Measurements from ENCODE around the gene MTFMT. TPM values are rescaled to one million over a fixed set of nuclear protein-coding genes. Genes with fewer than 3 reads are reported as not detected.

MTFMT gene
- total and polyA plus RNA-seq, 2 of the 13 experiments (the other 11 are each of a cell fraction or from before 2014, with no cell fraction given): 9.9 to 23.2 TPM

DNA sequence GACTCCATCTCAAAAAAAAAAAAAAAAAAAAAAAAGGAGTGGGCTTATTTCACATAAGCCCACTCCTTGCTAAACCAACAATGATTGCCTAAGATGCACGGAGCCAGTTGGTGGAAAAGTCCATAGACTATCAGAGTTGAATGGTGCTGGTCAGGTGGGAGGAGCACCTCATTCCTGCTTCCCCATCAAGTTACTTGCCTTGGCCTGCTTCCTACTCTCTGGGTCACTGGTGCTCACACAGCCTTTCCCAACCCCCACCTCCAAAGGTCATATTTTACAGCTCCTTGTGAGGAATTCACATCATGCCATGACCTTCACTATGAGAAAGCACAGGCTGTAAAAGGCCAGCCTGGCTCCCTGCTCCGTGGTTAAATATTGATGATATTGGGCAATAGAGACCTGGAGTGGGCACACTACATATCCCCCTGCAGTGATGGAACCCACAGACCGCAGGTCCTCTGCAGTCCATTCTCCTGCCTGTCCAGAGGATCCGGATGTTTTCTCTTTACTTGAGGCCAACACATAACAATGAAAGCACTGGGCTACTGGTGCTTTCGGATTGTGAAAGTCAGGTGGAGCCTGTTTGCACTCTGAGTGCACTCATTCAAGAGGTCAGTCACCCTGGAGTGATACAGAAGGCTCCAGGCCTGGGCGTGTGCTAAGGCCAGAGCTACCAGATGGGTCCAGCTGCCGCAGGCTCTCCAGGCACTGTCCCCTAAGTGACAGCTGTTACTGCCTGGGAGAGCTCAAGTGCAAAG is 15.5 kb upstream of the MTFMT start, which contains the start of gene SLC51B (continued):
- TF ChIP-seq GTF2F1 (IDR thresholded peaks at IDR 0.05; ENCODE audit: low read length): no peak
- no peak for TF ChIP-seq ZNF670 (CRISPR knock-in tag; IDR thresholded peaks at IDR 0.05; ENCODE audit: borderline replicate concordance)
- TF ChIP-seq, protein P1, sequence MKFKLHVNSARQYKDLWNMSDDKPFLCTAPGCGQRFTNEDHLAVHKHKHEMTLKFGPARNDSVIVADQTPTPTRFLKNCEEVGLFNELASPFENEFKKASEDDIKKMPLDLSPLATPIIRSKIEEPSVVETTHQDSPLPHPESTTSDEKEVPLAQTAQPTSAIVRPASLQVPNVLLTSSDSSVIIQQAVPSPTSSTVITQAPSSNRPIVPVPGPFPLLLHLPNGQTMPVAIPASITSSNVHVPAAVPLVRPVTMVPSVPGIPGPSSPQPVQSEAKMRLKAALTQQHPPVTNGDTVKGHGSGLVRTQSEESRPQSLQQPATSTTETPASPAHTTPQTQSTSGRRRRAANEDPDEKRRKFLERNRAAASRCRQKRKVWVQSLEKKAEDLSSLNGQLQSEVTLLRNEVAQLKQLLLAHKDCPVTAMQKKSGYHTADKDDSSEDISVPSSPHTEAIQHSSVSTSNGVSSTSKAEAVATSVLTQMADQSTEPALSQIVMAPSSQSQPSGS (CRISPR knock-in tag; IDR thresholded peaks at IDR 0.05): peak; percentile 67; the same call in 1 of the 2 replicates
- peak; percentile 79; the same call in 1 of the 2 replicates for TF ChIP-seq KAT7 (CRISPR knock-in tag; IDR thresholded peaks at IDR 0.05; ENCODE audit: borderline replicate concordance)
- TF ChIP-seq BHLHE40 (IDR thresholded peaks at IDR 0.05; ENCODE audit: low read length): 0 out of 2 replicates have a peak, but pooled peaks have one; percentile 40
- TF ChIP-seq SKI (IDR thresholded peaks at IDR 0.05; ENCODE audit: partially characterized antibody): peak; percentile 76
- TF ChIP-seq CAMTA2 (CRISPR knock-in tag; IDR thresholded peaks at IDR 0.05; ENCODE audit: borderline replicate concordance): 0 out of 2 replicates have a peak, but pooled peaks have one; percentile 66
- peak; percentile 92 for TF ChIP-seq FOXO1 (CRISPR knock-in tag; IDR thresholded peaks at IDR 0.05)
- peak in 1 of 2 experiments; percentile 40; a peak in 1 of 4 replicates for TF ChIP-seq KLF16 (CRISPR knock-in tag; IDR thresholded peaks at IDR 0.05)
- no peak for TF ChIP-seq FOXA1 (IDR thresholded peaks at IDR 0.05)
- TF ChIP-seq FOXA1 (CRISPR knock-in tag; IDR thresholded peaks at IDR 0.05): peak; percentile 88
- 0 out of 2 replicates have a peak, but pooled peaks have one; percentile 71 for TF ChIP-seq NFATC3 (CRISPR knock-in tag; IDR thresholded peaks at IDR 0.05)
- peak; percentile 95 for TF ChIP-seq SAP130 (CRISPR knock-in tag; IDR thresholded peaks at IDR 0.05; ENCODE audit: low read depth)
- peak; percentile 92 for TF ChIP-seq CEBPB (IDR thresholded peaks at IDR 0.05; ENCODE audit: borderline replicate concordance, low read depth, low read length)
- 0 out of 2 replicates have a peak, but pooled peaks have one; percentile 35 for TF ChIP-seq ZSCAN21 (CRISPR knock-in tag; IDR thresholded peaks at IDR 0.05; ENCODE audit: borderline replicate concordance)
- TF ChIP-seq ZNF430 (CRISPR knock-in tag; IDR thresholded peaks at IDR 0.05): peak; percentile 86
- TF ChIP-seq ZNF441 (CRISPR knock-in tag; IDR thresholded peaks at IDR 0.05; ENCODE audit: borderline replicate concordance): peak; percentile 33; the same call in 1 of the 2 replicates
- no peak for TF ChIP-seq TCF12 (IDR thresholded peaks at IDR 0.05)
- 0 out of 2 replicates have a peak, but pooled peaks have one; percentile 70 for TF ChIP-seq TCF12 (CRISPR knock-in tag; IDR thresholded peaks at IDR 0.05)
- TF ChIP-seq ELF1 (CRISPR knock-in tag; IDR thresholded peaks at IDR 0.05): no peak
- TF ChIP-seq, protein P2, sequence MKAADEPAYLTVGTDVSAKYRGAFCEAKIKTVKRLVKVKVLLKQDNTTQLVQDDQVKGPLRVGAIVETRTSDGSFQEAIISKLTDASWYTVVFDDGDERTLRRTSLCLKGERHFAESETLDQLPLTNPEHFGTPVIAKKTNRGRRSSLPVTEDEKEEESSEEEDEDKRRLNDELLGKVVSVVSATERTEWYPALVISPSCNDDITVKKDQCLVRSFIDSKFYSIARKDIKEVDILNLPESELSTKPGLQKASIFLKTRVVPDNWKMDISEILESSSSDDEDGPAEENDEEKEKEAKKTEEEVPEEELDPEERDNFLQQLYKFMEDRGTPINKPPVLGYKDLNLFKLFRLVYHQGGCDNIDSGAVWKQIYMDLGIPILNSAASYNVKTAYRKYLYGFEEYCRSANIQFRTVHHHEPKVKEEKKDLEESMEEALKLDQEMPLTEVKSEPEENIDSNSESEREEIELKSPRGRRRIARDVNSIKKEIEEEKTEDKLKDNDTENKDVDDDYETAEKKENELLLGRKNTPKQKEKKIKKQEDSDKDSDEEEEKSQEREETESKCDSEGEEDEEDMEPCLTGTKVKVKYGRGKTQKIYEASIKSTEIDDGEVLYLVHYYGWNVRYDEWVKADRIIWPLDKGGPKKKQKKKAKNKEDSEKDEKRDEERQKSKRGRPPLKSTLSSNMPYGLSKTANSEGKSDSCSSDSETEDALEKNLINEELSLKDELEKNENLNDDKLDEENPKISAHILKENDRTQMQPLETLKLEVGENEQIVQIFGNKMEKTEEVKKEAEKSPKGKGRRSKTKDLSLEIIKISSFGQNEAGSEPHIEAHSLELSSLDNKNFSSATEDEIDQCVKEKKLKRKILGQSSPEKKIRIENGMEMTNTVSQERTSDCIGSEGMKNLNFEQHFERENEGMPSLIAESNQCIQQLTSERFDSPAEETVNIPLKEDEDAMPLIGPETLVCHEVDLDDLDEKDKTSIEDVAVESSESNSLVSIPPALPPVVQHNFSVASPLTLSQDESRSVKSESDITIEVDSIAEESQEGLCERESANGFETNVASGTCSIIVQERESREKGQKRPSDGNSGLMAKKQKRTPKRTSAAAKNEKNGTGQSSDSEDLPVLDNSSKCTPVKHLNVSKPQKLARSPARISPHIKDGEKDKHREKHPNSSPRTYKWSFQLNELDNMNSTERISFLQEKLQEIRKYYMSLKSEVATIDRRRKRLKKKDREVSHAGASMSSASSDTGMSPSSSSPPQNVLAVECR (CRISPR knock-in tag; IDR thresholded peaks at IDR 0.05; ENCODE audit: borderline replicate concordance): peak; percentile 59; the same call in 1 of the 2 replicates
- no peak for TF ChIP-seq ATF7 (IDR thresholded peaks at IDR 0.05)
- TF ChIP-seq ATF7 (CRISPR knock-in tag; IDR thresholded peaks at IDR 0.05): no peak; the same call in 1 of the 2 replicates
- peak; percentile 98 for TF ChIP-seq RXRB (CRISPR knock-in tag; IDR thresholded peaks at IDR 0.05; ENCODE audit: borderline replicate concordance)
